ENCODE data around the gene GON7.
A peak's percentile ranks its signal among the peaks of the same experiment; 100 is the strongest.
"Not testable (repeated sequence)": the region's sequence is repeated elsewhere in the genome, so short reads cannot be mapped to it uniquely, and the experiment has no call there.

GON7 gene

DNA sequence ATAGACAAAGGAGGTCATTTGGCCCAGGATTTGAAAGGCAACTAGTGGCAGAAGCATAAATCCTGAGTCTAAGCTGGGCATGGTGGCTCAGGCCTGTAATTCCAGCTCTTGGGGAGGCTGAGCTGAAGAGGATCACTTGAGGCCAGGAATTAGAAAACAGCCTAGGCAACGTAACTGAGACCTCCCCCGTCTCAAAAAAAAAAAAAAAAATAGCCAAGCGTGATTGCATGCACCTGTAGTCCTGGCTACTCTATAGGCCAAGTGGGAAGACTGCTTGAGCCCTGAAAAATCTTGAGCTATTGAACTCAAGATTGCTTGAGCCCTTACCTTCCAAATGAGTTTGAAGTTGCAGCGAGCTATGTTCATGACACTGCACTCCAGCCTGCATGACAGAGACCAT is 7.8 kb downstream of the GON7 start:
- no peak for DNase-seq (ENCODE audit: low spot score)

DNA sequence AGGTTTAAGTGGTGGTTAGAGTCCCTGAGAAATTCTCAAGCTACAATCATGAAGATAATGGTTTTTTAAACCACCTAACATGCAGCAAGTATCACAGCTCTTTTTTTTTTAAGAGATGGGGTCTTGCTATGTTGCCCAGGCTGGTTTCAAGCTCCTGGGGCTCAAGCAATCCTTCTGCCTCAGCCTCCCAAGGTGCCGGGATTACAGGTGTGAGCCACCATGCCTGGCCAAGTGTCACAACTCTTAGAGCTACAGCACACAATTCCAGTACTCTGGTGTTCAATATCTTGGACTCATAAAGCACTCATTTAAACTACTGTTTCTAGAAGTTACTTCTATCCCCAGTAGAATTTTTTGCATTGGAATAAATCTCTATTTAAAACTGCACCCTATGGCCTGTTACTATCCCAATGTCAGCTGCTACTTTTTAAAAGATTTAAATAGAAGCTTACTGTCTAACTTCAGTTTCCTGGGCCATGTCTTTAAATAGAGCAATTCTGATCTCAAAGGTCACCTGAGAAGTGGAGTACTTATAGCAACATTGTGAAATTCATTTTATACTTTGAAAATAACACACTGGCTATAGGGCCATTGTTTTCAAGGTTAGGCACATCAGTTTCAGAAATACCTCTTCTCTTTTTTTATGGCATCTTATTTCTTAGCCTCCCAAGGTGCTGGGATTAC is 11.4 kb downstream of the GON7 start:
- no peak for DNase-seq (ENCODE audit: low spot score)

DNA sequence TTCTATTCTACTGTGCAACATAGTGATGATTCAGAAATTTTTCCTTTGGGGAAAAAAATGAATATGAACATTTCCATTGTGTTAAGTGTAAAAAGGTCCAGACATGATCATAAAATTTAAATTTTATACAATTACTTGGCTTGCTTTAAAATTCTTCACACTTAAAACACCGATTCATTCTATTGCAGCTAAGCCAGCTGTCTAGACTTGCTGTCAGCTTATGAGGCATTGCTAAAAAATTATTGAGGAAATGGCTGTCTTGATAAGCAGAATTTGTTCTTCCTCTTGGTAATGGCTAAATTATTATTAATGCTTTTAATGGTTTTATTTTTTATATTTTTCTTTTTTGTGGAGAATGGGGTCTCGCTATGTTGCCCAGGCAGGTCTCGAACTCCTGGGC is 19.9 kb downstream of the GON7 start:
- DNase-seq (ENCODE audit: low spot score), result no peak

DNA sequence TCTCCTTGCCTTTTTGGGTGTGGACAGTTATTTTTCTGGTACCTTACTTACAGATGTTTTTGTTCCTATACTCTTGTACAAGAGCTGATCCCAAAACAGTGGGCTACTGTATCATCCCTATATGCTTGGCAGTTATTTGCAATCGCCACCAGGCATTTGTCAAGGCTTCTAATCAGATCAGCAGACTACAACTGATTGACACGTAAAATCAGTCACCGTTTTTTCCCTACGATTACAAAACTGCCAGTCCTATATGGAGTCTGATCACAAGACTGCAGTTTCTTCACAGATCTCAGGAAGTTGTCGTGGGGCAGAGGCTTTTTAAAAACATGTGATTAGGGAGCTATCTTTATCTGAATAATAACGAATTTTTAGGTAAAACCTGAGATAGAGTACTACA is 20.4 kb downstream of the GON7 start:
- no peak for DNase-seq (ENCODE audit: low spot score)

DNA sequence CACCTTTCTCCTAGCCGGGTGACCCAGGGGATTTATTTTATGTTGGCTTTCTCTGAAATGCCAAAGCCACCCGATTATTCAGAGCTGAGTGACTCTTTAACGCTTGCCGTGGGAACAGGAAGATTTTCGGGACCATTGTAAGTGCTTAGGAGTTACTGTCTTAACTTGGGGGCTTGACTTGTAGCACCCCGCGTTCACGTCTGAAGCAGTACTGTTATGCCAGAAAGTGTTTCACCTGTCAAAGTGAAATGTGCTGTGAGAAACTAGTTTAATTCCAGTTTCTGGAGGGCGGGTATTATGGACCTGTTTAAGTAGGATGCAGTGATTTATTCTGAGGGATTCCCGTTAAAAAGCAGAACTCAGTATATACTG is 21.5 kb downstream of the GON7 start:
- peak; percentile 53 for DNase-seq (ENCODE audit: low spot score)

DNA sequence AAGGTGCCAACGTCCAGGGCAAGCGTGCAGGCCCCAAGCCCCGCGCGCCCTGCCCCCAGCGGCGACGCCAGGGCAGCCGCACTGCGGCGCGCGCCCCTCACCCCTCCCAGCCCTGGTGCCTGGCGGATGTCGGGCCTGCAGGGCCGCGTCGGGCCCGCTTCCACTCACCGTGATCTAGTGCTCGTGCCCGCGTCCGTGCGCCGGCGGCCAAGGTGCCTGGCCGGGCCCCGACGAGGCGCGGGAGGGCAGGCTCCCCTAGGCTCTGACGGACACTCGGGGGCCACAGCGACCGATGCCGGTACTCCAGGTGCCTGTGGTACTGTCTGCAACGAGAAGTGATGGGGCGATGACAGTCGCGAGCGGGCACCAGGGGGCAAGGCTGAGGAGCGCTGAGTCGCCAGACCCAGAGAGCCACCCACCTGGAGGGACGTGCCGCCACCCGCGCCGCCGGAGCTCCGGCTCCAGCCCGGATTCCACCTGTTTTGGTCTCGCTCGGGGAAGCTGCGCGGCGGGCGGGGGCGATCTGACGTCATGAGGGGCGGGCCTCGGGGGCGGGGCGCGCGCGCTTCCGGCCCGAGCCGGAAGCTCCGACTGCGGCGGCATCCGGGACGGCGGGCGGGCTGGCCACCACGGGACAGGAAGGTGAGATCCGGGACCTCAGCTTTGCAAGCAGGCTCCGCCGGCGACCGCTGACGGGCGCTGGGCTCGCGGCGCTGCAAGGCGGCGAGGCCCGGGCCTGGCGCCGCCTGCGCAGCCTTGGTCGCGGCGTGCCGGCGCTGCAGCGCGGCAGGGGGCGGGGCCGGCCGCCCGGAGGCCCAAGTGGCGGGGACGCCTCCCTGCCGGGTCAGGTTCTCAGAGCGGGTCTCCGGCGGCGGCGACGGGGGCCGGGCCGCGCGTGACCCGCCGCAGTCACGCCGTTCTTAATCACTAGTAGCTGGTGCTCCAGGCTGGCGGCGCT is 22.2 kb downstream of the GON7 start, which contains the start of the genes LYSET and MOAP1:
LYSET (plus strand) TSS at position 927 of the 958 bp plus-strand sequence. CDS start 89 bp downstream, outside the sequence.
MOAP1 (minus strand) TSS at position 507 of the 958 bp plus-strand sequence. CDS start 655 bp downstream, outside the sequence.
- DNase-seq (ENCODE audit: low spot score), result peak; percentile 83

DNA sequence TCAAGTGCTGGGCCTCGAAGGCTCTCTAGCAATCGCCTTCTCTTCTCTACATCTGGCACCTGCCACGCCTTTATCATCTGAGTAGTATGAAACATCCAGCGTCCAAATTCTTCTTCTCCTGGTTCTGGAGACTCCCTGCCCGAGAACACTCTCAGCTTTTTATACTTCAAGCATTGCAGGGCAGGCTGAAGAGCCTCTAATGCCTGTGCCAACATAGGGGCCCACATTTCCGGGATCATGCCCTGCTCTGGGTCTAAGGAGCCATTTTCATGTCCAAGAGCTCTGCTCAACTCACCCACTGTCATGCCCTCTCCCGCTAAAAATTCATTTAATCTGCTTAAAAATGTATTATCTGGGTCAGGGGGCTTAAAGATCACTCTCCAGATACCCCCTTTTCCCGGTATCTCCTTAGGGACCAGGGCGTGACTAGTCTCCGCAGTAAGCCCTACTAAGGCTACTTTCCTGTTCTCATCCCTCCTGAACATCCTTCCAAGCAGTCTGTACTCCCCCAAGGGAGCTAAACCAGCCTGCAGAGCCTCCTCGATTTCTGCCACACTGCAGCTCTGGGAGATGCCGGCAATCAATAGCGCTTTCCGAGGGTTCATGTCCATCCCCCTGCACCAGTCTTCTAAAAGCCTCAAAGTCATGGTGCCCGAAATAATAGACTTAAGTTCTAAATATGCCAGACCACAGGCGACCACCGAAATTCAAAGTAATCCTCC is 23.1 kb downstream of the GON7 start:
- no peak for DNase-seq (ENCODE audit: low spot score)

DNA sequence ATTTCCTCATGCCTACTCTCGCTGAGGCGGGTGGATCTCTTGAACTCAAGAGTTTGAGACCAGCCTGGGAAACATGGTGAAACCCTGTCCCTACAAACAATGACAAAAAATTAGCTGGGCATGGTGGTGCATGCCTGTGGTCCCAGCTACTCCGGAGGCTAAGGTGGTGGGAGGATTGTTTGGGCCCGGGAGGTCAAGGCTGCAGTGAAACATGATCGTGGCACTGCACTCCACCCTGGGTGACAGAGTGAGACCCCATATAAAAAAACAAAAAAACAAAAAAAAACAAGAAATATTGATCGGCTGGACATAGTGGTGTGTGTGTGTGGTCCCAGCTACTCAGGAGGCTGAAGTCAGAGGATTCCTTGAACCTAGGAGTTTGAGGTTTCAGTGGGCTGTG is 31.4 kb downstream of the GON7 start:
- no peak for DNase-seq (ENCODE audit: low spot score)

DNA sequence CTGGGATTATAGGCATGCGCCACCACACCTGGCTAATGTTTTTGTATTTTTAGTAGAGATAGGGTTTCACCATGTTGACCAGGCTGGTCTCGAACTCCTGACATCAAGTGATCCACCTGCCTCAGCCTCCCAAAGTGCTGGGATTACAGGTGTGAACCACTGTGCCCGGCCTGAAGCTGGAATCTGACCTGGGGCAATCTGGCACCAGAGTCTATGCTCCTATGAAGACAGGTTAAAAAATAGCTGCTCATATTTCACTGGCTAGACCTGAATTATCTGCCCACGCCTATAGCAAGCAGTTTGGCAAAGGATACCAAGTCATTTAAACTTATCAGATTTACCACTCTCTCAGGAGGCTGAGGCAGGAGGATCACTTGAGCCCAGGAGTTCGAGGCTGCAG is 32.1 kb downstream of the GON7 start:
- DNase-seq (ENCODE audit: low spot score), result not testable (repeated sequence)

DNA sequence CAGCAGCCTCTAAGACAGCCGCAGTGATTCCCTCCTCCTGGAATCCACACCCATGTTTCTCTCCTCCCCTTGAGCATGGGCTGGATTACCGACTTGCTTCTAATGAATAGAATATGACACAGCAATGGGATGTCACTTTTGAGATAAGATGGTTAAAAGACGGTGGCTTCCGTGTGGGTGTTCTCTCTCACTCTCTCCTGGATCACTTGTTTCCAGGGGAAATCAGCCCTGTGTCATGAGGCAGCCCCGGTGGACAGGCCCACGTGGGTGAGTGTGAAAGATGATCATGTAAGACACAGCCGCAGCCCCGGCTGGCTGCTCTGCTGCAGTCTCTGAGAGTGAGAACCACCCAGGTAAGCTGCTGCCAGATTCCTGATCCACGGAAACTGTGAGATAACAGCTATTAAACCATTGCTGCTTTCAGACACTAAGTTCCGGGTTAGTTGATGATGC is 32.9 kb downstream of the GON7 start:
- DNase-seq (ENCODE audit: low spot score), result no peak

DNA sequence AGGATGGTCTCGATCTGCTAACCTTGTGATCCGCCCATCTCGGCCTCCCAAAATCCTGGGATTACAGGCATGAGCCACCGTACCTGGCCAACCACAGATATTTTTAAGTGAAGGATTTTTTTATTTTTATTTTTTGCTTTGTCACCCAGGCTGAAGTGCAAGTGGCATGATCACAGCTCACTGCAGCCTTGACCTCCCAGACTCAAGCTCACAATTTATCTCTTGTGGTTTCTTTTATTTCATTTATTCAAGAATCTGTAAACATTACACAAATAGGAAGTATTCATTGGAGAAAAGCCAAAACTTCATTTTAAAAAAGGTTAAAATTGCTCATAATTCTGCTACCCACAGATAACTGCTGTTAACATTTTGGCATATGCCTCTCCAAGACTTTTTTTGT is 35.5 kb downstream of the GON7 start:
- DNase-seq (ENCODE audit: low spot score), result no peak

DNA sequence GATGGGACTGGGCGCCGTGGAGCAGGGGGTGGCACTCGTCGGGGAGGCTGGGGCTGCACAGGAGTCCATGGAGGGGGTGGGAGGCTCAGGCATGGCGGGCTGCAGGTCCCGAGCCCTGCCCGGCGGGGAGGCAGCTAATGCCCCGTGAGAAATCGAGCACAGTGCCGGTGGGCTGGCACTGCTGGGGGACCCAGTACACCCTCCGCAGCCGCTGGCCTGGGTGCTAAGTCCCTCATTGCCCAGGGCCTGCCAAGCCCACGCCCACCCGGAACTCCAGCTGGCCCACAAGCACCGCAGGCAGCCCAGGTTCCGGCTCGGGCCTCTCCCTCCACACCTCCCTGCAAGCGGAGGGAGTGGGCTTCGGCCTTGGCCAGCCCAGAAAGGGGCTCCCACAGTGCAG is 36.7 kb downstream of the GON7 start:
- DNase-seq (ENCODE audit: low spot score), result not testable (repeated sequence)

DNA sequence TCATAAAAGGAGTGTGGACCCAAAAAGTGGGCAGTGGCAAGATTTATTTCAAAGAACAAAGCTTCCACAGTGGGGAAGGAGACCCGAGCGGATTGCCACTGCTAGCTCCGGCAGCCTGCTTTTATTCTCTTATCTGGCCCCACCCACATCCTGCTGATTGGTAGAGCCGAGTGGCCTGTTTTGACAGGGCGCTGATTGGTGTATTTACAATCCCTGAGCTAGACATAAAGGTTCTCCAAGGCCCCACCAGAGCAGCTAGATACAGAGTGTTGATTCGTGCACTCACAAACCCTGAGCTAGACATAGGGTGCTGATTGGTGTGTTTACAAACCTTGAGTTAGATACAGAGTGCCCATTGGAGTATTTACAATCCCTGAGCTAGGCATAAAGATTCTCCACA is 37.2 kb downstream of the GON7 start:
- DNase-seq (ENCODE audit: low spot score), result not testable (repeated sequence)

DNA sequence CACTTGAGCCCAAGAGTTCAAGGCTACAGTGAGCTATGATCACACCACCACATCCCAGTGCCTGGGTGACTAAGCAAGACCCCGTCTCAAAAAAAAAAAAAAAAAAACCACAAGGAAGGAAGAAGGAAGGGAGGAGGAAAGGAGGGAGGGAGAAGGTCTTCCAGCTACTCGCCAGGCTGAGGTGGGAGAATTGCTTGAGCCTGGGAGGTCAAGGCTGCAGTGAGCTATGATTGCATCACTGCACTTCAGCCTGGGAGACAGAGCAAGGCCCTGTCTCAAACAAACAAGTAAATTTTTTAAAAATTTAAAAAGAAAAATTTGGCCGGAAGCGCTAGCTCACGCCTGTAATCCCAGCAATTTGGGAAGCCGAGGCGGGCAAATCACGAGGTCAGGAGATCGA is 38.3 kb downstream of the GON7 start:
- DNase-seq (ENCODE audit: low spot score), result not testable (repeated sequence)

DNA sequence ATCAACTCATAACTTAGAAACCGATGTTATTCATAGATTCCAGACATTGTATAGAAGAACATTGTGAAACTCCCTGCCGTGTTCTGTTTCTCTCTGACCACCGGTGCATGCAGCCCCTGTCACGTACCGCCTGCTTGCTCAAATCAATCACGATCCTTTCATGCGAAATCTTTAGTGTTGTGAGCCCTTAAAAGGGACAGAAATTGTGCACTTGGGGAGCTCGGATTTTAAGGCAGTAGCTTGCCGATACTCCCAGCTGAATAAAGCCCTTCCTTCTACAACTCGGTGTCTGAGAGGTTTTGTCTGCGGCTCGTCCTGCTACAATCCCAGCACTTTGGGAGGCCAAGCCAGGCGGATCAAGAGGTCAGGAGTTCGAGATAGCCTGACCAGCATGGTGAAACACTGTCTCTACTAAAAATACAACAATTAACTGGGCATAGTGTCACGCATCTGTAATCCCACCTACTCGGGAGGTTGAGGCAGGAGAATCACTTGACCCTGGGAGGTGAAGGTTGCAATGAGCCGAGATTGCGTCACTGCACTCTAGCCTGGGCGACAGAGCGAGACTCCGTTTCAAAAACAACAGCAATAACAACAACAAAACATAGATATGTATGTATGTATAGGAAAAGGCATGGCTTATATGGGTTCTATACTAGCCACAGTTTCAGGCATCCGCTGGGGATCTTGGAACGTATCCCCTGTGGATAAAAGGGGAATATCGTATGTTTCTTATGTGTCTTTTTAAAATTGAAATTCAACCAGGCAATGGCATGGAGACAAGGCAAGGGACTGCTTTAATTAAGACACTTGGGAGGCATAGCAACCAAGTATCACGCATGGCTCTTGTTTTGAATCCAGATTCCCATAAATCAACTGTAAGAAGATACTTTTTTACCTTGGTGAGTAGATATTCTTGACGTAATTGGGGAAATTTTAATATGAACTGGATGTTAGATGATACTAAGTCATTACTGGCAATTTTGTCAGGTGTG is 41.3 kb downstream of the GON7 start:
- DNase-seq (ENCODE audit: low spot score), result not testable (repeated sequence)

DNA sequence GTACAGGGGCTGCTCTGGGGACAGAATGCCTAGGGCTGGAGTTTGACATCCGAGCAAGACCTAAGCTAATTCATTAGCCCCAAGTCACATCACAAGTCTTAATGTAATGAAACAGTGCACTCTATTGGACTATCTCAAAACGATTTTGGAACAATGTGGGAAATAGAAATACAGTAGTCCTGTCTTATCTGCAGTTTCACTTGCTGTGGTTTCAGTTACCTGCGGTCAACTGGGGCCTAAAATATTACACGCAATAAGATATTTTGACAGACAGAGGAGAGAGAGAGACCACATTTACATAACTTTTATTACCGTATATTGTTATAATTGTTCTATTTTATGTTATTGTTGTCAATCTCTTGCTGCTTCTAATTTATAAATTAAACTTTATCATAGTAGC is 43.3 kb downstream of the GON7 start:
- no peak for DNase-seq (ENCODE audit: low spot score)

DNA sequence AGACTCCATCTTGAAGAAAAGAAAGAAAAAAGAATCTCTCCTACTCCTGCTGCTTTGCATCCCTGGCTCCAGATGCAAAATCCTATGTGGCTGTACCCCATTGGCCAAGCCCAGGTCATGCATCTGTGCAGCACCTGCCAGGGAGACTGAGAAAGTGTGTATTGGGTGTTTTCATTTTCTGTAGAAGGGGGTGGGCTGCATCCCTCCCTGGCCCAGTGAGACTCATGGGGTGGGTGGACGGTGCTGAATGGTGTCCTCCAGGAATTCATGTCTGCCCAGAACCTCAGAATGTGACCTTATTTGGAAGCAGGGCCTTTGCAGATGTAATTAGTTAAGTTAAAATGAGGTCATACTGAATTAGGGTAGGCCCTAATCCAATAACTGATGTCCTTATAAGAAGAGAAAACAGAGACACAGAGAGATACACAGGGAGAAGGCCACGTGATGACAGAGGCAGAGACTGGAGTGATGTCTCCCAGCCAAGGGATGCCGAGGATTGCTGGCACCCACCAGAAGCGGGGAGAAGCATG is 45.4 kb downstream of the GON7 start:
- DNase-seq (ENCODE audit: low spot score), result no peak

DNA sequence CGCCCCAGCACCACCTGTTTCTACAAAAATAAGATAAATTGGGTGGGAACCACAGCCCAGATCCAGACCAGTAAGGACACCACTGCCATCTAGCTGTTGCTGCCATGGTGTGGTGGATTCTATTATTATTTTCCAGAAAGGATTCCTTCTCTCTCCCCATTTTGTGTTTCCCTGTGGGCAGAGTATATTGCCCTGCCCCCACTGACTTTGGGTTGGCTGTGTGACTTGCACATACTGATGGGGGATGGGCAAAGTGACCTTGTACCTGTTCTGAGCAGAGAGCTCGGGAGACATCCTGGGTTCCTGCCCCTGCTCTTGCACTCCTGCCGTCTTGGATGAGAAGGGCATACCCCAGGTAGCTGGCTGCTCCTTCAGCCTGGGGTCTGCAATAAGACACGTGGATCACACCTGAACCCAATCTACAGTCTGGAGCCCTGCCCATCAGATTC is 46.5 kb downstream of the GON7 start:
- DNase-seq (ENCODE audit: low spot score), result peak; percentile 41

DNA sequence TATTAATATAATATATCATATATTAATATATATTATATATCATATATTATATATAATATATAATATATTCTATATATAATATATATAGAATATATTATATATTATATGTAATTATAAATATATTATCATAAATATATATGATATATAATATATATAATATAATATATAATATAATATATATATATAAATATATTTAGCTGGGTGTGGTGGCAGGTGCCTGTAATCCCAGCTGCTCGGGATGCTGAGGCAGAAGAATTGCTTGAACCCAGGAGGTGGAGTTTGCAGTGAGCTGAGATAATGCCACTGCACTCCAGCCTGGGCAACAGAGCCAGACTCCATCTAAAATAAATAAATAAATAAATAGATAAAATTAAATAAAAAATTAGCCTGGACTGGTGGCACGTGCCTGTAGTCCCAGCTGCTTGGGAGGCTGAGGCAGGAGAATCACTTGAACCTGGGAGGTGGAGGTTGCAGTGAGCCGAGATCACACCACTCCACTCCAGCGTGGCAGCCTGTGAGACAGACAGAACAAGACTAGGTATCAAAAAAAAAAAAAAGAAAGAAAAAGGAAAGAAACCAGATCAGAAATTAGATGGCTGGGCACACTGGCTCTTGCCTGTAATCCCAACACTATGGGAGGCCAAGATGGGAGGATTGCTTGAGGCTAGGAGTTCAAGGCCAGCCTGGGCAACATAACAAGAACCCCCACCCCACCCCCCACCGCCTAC is 47.1 kb downstream of the GON7 start:
- DNase-seq (ENCODE audit: low spot score), result not testable (repeated sequence)

DNA sequence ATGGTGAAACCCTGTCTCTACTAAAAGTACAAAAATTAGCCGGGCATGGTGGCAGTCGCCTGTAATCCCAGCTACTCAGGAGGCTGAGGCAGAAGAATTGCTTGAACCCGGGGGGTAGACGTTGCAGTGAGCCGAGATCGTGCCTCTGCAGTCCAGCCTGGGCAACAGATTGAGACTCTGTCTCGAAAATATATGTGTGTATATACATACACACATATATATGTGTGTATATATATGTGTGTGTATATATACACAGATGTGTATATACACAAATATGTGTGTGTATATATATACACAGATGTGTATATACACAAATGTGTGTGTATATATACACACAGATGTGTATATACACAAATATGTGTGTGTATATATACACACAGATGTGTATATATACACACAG is 48.5 kb downstream of the GON7 start:
- DNase-seq (ENCODE audit: low spot score), result not testable (repeated sequence)

Data from cerebellar cortex (tissue), 1 donor.